HT-29 (cell line): ENCODE data around the gene AK8. TPM values are rescaled to one million over a fixed set of nuclear protein-coding genes. Genes with fewer than 3 reads are reported as not detected.

Source experiments
- DNase-seq: peaks from one replicate; pipeline ENCODE4 v3.0.0-alpha.2; 2015; ENCODE audit warnings: low spot score
- total RNA-seq: library from RNA; depleted of rRNA; stranded (reverse); fragments of >200 nt; shearing (Covaris generic); gene quantifications from 2 replicates; pipeline ENCODE4 v1.2.3, GENCODE V29; 2014

AK8 gene
- total RNA-seq, 1 experiment from 2014 or later: not detected

DNA sequence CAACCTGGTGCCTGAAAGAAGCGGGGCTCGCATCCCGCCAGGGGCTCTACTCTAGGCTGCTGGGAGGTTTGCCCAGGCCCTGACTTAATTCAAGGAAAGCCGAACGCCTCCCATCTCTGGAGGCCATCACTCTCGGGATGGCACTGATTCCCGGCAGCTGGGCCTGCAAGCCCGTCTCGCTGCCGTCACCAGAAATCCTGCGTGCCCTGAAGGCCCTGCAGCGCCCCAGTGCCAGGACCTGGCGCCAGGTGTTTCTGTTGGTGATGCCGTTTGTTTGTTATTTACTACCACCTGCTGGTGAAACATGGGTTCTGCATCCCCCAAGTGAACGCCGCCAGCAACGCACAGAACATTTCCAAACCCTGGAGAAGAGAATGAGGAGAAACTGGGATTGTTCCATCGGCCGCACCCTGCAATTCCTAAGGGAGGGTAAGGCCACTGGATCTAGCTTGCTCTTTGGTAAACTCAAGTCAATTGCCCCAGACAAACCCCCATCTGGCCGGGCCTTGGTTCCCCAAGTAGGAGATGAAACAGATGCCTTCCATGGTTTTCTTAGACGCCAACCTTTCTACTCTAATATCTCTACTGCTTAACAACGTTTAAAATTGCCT, 77.9 kb downstream of the AK8 start:
- peak; percentile 81 for DNase-seq

DNA sequence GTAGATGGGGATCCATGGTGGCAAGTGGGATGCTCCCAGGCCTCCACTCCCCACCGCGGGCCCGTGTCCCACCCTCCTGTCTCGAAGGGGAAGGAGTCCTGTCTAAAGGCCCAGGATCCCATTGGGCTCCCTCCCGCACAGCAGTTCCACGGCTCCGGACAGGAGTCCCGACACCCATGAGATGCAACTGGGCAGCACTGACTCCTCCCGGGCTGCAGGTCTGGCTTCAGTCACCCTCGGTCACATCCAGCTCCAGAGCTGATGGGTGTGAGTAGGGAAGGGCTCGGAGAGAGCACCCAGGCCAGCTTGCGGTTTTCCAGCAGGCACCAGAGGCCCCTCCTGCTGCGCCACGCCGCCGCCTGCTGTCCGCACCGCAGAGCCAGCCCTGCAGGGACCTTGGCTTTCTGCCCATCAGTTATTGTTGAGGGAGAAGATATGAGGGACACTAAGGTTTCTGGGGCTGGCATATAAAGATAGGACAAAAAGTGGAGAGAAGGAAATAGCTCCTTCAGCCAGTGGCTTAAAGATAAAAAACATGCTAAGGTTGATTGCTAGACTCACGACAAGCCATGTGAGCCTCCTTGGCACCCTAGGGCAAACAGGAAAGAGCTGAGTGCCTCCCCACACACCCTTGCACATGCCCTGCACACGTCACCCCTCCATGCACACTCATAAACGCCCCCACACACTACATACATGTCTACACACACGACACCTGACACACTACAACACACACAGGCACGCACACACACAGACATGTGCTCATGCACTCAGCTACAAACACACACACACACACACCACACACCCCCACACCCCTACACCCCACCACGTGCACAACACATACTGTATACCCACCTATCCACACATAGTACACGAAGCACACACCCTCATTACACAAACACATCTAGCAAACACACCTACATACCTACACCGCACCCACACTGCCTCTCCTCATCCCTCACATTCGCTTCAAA, 79.0 kb downstream of the AK8 start:
- DNase-seq: peak; percentile 61

DNA sequence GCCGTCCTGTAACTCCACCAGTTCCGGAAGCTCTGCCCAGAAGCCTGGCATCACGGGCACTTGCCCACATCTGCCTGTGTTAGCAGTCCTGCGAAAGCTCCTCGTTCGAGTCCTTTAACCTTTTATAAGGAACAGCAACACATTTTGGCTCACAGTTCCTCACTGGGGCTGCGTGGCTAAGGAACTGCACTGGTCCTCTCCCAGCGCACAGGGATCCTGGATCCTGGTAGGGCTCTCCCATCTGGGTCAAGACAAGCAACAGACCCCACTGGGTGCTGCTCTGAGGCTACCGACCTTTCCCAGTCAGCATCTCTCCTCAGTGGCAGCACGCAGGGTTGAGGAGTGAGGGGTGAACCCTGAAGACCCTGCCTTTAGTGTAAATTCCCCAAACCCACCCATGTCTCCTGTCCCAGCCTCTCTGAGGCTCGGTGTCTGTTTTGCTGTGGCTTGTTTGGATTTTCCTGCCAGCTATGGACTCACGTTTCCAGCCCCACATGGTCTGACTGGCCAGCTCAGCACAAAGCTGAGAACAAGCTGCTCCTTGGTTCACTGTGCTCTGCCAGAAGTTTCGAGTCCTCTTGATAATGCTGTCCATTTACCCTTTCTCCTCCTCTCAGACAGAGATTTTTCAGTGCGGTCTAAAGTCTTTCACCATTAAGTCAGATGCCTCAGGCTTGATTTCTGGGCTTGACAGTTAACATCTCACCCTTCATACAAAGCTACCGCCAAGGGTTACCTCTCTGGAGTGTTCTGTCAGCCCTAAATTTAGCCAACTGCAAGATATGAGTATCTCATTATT, 80.0 kb downstream of the AK8 start:
- no peak for DNase-seq

DNA sequence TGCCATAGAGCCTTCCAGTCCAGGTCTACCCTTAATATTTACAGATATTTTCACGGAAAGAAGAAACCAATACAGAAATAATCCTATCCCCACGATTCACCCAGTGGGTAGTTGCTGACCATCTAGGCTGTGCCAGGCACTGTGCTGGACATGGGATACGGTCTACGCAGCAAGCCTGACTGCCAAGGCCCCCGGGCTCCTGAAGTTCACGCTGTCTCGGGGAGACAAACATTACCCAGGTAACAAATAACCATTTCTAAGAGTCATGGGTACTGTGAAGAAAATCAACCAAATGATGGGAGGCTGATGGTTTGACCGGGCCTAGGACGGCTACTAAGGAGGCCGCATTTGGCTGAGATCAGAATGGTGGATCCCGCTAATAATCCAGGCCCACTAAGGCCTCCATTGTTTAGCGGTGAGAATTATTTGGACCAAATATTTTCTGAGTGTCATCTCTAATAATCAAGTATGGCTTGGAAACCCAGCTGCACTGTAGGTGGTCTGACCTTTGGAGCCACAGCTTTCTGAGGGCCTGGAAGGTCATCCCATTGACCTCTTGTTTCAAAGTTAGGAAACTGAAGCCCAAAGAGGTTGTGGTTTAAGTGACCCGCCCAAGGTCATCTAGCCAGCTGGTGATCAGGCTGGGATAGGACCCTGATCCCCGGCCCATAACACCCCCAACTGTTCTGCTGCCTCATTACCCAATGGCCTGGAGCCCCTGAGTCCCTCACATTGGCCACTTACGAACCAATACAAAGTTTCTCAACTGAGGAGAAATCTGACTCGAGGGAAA, 82.4 kb downstream of the AK8 start:
- DNase-seq: no peak

DNA sequence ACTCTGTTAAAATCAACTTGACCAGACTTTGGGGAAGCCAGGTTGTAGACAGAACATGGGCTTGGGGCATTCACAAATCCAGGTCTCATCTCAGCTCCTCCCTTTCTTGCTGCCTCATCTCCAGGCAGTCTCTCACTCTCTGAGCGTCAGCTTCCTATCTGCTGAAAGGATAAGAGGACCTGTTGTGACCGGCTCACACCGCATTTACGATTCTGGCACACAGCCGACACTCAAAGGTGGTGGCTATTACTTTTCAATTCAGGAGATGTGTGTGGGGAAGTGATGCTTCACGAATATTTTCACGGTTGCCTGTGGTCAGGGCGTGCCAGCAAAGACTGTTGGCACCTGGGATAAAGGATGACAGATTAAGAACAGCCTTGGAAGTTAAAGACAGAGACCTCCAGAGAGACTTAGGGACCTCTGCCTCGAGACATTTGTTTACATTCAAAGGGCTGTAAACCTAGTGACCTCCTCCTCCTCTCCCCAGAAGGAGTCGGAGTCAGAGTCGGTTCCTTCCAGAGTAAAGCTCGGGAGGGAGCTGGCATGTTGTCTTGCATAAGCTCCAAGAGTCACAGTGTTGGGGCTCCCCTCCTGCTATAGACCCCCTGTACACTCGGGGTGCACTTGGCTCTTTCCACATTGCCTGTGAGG, 83.2 kb downstream of the AK8 start:
- peak; percentile 42 for DNase-seq

DNA sequence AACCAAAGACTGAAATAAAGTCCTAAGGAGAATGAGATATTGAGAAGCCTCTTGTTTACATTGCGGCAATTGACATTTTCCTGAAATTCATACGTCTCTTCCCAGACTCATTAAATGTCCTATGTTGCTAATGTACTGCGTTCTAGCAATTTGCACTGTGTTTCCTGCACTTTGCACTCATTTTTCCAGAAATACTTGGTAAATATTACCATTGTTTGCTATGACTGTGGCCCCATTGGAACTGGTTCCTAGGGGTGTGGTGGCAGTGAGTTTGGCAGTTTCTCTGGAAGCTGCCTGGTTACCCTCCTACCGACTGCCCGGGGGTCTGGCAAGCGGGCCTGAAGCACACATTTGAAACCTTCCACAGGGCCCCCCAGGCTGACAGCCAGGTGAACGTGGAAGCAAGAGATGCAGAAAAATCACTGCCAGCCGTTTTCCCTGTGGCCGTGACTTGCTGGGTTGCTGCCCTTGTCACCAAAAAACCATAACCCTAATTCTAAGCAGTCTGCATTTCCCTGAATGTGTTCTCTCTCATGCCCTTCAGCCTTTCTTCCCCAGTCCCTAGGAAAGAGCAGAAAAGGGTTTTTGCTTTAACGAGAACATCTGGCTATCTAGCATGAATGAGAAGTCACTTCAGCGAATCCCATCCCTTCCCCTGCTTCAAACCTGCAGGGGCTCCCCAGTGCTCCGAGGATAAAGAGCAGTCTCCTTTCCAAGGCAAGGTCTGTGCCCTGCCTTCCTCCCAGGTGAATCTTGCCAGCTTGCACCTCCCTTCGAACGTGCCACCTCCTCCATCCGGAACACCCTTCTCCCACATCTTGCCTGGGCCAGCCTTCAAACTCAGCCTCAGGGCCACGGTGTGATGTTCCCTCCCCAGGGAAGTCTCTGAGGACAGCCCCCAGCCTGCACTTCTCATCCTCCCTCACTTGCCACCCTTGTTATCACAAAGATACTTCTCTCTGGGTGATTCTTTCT, 84.2 kb downstream of the AK8 start:
- DNase-seq: no peak

DNA sequence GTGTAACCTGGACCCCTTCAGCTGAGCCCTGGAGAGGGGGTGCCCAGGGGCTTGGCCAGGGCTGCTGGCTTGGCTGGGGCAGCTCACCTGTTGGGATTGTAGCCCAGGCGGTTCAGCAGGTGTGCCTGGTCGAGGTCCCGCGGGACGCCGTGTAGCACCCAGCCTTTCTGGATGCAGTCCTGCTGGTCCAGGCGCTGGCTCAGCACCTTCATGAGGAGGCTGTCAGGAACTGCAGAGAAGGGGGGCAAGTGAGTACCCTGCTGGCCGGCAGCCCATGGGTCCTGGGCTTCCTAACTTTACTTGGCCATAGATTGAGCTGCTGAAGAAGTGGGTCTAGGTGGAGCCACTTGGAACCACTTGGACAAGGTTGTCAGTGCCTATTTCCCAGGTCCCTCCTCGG, 85.5 kb downstream of the AK8 start:
- no peak for DNase-seq

DNA sequence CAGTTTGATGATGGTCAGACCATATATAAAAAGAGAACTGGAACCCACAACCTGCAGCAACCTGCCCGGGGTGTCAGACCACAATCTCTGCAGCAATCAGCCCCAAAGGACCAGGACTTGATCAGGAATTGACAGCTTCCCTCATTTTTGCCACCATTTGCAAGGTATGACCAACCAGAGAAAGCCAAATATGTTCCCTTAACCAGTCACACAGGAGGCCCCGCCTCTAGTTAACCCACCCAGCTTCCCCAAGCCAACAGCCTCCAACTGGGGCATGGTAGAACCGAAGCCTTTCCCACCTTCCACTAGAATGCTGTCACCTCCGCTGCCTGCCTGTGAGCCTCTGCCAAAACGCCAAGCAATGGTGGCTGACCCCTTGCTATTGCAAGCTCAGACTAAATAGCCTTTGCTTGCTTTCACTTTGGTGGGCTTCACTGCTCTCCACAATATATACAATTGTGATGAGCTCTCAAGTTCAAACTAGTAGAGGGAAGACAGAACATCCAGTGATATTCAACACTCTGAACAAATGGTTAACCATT, 86.3 kb downstream of the AK8 start:
- no peak for DNase-seq

DNA sequence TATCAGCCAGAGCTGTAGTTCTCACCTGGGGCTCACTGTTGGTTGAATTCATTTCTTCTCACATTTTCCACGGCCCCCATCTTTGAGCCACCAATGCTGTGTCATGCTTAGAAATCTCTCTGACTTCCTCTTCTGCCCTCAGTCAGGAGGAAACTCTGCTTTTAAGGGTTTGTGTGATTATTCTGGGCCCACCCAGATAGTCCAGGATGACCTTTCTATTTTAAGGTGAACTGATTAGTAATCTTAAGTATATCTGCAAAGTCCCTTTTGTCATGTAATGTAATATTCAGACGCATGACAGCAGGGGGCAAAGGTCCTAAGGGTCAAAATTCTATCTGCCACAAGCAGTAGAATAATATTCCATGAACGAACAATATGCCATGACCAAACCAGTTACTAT, 88.4 kb downstream of the AK8 start:
- no peak for DNase-seq

DNA sequence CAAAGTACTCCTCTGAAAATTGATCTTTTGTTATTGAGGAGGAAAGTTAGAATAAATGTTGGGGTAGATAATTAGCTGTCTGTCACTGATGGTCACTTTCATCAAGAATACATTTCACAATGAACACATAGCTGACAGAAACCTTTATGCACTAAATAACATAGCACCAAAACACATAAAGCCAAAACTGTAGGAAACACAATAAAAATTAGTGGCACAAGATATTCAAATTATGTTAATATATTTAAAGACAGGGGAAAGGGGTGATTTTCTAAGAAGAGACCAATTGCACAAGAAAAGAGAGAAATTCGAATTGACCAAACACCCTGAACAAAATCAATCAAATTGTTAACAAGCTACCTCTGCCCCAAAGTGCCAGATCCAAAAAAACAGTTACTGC, 89.7 kb downstream of the AK8 start:
- no peak for DNase-seq

DNA sequence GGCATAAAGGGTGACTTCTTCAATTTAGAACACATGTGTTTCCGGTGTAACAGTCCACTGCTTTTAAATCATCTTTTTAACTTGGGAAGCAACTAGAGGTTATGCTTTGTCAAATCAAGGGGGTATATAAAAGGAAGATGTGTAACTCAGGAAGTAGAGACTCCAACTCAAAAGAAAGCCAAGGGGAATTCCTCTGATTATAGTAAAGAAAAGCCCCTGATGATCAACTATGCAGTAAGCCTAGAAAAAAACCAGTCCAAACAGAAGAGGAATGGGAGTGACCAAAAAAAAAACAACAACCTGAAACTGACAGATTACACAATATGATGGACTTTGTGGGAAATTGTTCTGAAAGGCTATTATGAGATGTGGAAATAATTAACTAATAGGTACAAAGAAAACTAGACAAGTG, 90.3 kb downstream of the AK8 start:
- no peak for DNase-seq

DNA sequence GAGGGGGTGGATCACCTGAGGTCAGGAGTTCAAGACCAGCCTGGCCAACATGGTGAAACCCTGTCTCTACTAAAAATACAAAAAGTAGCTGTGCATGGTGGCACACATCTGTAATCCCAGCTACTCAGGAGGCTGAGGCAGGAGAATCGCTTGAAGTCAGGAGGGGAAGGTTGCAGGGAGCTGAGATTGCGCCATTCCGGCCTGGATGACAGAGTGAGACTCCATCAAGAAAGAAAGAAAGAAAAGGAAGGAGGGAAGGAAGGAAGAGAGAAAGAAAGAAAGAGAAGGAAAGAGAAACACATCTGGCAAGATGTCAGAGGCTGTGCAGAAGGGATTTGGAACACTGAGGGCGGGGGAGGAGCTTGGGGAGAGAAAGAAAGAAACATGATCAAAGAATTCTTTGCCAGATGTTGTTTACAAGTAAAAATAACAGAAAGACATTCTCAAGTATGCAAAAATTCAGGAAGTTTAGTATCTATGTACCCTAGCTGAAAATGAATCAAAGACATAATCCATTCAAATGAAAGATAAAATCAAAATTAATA, 93.7 kb downstream of the AK8 start:
- no peak for DNase-seq

DNA sequence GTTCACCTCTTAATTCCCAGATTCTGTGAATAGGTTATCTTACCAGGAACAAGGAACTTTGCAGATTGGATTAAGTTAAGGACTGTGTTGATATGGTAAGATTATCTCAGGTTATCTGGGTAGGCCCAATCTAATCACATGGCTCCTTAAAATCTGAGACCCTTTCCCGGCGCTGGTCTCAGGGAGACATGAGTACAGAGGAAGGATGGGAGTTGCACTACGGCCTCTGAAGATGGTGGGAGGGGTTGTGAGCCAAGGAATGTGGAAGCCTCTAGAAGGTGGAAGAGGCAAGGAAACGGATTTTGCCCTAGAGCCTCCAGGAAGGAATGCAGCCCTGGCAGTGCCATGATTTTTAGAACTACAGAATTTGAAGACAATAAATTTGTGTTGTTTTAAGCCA, 95.1 kb downstream of the AK8 start:
- DNase-seq: no peak

DNA sequence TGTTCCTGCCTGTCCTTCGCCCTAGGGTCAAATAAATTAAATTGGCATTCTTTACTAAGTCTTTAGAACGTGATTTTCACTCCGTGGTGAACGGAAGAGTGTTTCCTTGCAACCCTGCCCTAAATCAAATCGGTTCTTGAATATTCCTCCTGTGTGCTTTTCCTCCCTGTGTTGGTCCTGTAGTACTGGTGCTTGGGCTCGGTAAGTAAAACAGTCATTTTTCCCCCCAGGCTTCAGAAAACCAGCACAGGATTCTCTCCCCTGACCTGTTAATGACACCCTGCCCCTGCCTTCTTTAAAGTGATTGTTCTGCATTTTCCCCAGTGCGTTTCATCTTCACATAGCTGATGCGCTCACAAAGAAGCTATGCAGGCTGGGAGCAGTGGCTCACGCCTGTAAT, 96.0 kb downstream of the AK8 start:
- DNase-seq: no peak

DNA sequence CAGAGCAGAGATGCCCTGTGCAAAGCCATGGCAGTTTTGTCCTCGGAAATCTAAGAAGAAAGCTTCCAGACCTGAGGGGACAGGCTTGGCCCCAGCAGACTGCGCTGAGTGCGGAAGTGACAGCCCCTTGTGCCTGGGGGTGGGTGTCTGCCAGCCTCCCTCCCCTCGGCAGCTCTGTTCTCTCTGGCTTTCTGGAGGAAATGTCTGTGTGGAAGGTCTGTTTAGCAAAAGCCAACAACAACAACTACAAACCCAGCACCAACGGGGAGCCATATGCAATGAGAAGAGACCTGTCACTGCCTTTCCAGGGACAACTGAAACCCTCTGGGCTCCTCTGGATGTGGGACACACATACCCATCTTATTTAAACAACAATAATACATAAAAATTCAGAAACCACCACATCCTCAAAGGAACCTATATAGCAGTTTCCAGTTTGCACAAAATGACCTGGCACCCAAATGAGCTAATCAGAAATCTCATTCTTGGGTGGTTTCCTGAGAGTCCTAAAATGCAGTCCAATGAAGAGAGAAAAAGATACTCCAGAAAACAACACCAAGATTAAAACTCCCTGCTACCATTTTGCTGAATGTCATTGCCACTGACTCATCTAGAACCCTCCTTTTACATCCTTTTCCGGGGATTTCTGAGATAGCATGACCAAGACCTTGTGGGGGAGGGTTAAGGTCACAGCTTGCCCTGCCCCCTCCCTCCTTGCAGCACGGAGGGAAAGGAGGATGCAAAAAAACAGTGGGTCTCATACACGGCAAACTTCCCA, 97.7 kb downstream of the AK8 start:
- DNase-seq: no peak

DNA sequence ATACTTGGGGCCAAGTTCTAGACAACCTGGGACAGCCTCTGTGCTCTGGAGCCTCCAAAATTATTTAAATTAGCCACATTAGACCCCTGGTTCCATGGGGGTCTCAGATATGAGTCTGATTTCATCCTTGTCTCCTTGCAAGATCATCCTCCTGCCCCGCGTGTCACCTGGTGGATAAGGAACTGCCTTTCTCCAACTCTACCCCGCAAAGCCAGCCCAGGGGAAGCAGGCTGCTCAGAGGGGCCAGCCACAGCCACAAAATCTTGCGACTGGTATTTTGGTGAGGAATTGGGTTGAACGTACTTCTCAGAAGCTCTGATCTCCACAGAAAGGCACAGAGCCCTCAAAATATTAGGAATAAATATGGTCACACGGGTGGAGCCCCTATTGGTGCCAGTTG, 101.2 kb downstream of the AK8 start:
- no peak for DNase-seq

DNA sequence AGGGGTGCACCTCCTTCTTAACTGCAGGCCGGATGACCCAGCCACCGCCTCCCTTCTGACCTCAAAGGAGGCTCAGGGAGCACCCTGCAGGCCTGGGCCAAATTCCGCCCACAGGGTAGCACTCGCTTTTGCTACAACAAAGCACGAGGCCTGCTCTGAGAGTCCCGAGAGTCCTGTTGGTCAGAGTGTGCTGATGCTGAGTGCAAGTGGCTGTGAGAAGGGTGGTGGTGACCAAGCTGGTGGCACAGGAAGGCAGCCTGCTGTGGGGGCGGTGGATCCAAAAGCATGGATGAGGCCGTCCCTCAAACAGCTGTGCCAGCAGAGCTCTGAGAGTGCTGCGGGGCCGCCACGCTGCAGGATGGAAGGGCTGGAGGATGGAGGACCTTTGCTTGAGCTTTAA, 101.8 kb downstream of the AK8 start:
- no peak for DNase-seq

DNA sequence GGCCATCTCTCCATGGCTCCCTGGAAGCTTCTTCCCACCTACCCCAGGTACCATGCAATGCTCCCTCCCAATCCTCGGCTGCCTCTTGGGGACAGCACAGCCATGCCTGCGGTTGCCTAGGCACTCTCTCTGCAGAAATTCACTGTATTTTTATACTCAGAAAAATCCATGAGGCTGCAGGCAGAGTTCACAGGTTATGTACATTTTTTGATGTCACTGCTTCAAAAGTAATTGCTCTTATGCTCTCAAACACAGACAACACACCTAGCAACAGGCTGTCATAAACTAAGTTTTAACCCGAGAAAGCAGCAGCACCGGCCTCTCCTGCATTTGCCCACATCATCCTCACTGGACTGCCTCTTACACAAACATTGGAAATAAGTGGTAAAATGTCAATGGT, 102.4 kb downstream of the AK8 start:
- no peak for DNase-seq
